GM10266 (cell line): ENCODE results near the gene PRMT7.
A peak's percentile ranks its signal among the peaks of the same experiment; 100 is the strongest.

Experiments used
- DNase-seq: peaks from one replicate; pipeline ENCODE4 v3.0.0; 2012; ENCODE audit errors: extremely low spot score
- CTCF ChIP-seq: IDR thresholded peaks from 2 replicates; pipeline ENCODE4 v1.5.1; 2012; ENCODE audit warnings: mild to moderate bottlenecking, low read depth; ENCODE audit not compliant: control insufficient read depth, insufficient read depth; ENCODE audit errors: missing control alignments

PRMT7 gene

GRCh38 chr16:68369697-68370580 is 59.1 kb downstream of the PRMT7 start:
- DNase-seq = peak; percentile 82
- TF ChIP-seq CTCF = no peak

GRCh38 chr16:68370581-68371275 is 59.9 kb downstream of the PRMT7 start:
- no peak for DNase-seq
- no peak for TF ChIP-seq CTCF

- TF ChIP-seq CTCF = no peak
- no peak for DNase-seq
Observed at GRCh38 chr16:68371276-68371651, 60.4 kb downstream of the PRMT7 start.

- DNase-seq = no peak
- no peak for TF ChIP-seq CTCF
Observed at GRCh38 chr16:68371706-68372380, 61.0 kb downstream of the PRMT7 start.

- DNase-seq = no peak
- no peak for TF ChIP-seq CTCF
Observed at GRCh38 chr16:68372381-68372720, 61.5 kb downstream of the PRMT7 start.

- TF ChIP-seq CTCF = no peak
- DNase-seq = no peak
Observed at GRCh38 chr16:68372806-68373205, 62.0 kb downstream of the PRMT7 start.
